Kidney epithelial cell (primary cell): ENCODE results near the gene IKZF3. TPM values are rescaled to one million over a fixed set of nuclear protein-coding genes. Genes with fewer than 3 reads are reported as not detected.
"Not testable (repeated sequence)": the region's sequence is repeated elsewhere in the genome, so short reads cannot be mapped to it uniquely, and the experiment has no call there.

Experiments used
- DNase-seq: peaks from one replicate; pipeline ENCODE4 v3.0.0-alpha.2; 2010; ENCODE audit warnings: low read depth
- H3K27me3 ChIP-seq: 2 replicates; pipeline ENCODE4 v1.6.0; 2011; ENCODE audit warnings: low read length; ENCODE audit not compliant: control insufficient read depth, insufficient read depth
- H3K36me3 ChIP-seq: 2 replicates; pipeline ENCODE4 v1.5.1; 2011; ENCODE audit warnings: low read length; ENCODE audit not compliant: control insufficient read depth, insufficient read depth
- H3K4me3 ChIP-seq: 2 replicates; pipeline ENCODE4 v1.5.1; 2011; ENCODE audit warnings: low read depth, mild to moderate bottlenecking, control low read depth, low read length
- CTCF ChIP-seq: IDR thresholded peaks from 2 replicates; pipeline ENCODE4 v1.5.1; 2011; ENCODE audit warnings: mild to moderate bottlenecking, moderate library complexity, low read length, control low read depth, inconsistent platforms; ENCODE audit not compliant: insufficient read depth, poor library complexity, severe bottlenecking
- total RNA-seq: library from RNA; depleted of rRNA; stranded (reverse); fragments of >200 nt; gene quantifications from 2 replicates; pipeline ENCODE4 v1.2.3, GENCODE V29; 2015

IKZF3 gene
- total RNA-seq, 1 donor from 2014 or later, result 0.17 TPM

GRCh38 chr17:39765766-39766165 lies 98.3 kb downstream of the IKZF3 start:
- Histone ChIP-seq H3K27me3 (no peaks in the 10 kb centered on the region), H3K36me3 (no peaks in the 10 kb centered on the region), H3K4me3 (no peak overlapping the region)
- no peak for DNase-seq
- TF ChIP-seq CTCF, result no peak

GRCh38 chr17:39765175-39765574 lies 98.9 kb downstream of the IKZF3 start:
- no peaks in the 10 kb centered on the region for H3K27me3 ChIP-seq
- no peak for DNase-seq
- H3K4me3 ChIP-seq, result no peak overlapping the region
- H3K36me3 ChIP-seq, result no peaks in the 10 kb centered on the region
- TF ChIP-seq CTCF, result no peak

GRCh38 chr17:39764171-39764570 lies 99.9 kb downstream of the IKZF3 start:
- H3K4me3 ChIP-seq, H3K27me3 ChIP-seq, H3K36me3 ChIP-seq, DNase-seq: not testable (repeated sequence)

- no peaks in the 10 kb centered on the region for H3K27me3 ChIP-seq
Observed at GRCh38 chr17:39763051-39763820, 100.9 kb downstream of the IKZF3 start.

GRCh38 chr17:39761861-39762496 lies 102.1 kb downstream of the IKZF3 start:
- DNase-seq, result no peak
- no peak overlapping the region for H3K4me3 ChIP-seq
- H3K36me3 ChIP-seq, result no peaks in the 10 kb centered on the region
- no peak for TF ChIP-seq CTCF
- H3K27me3 ChIP-seq, result no peaks in the 10 kb centered on the region

More at GRCh38 chr17:39763051-39763820, 100.9 kb downstream of the IKZF3 start:
- no peaks in the 10 kb centered on the region for H3K36me3 ChIP-seq
- TF ChIP-seq CTCF, result no peak
- no peak for DNase-seq
- no peak overlapping the region for H3K4me3 ChIP-seq

GRCh38 chr17:39759204-39759603 lies 104.9 kb downstream of the IKZF3 start:
- Histone ChIP-seq H3K27me3 (no peaks in the 10 kb centered on the region), H3K36me3 (no peaks in the 10 kb centered on the region), H3K4me3 (no peak overlapping the region)
- TF ChIP-seq CTCF, result no peak
- no peak for DNase-seq
